ENCODE measurements around the gene STUB1. TPM values are rescaled to one million over a fixed set of nuclear protein-coding genes. Genes with fewer than 3 reads are reported as not detected.

Gene STUB1
- total RNA-seq, 1 experiment from 2014 or later = 49.2 TPM

GRCh38 chr16:676913-677312, 3.3 kb upstream of the STUB1 start:
- DNase-seq = no peak
- Histone ChIP-seq H3K36me3 (peaks cover 29% of the 10 kb centered on the region), H3K9me3 (replicated peaks) (no peaks in the 10 kb centered on the region), H3K4me1 (peaks cover 17% of the 10 kb centered on the region), H3K27ac (no peak overlapping the region), H3K4me3 (no peak overlapping the region), H3K27me3 (no peaks in the 10 kb centered on the region)

GRCh38 chr16:677316-678190, 2.7 kb upstream of the STUB1 start:
- no peak overlapping the region for H3K27ac ChIP-seq
- H3K36me3 ChIP-seq = peaks cover 29% of the 10 kb centered on the region
- DNase-seq = no peak
- no peaks in the 10 kb centered on the region for H3K9me3 ChIP-seq (replicated peaks)
- no peaks in the 10 kb centered on the region for H3K27me3 ChIP-seq
- peaks cover 20% of the 10 kb centered on the region for H3K4me1 ChIP-seq
- H3K4me3 ChIP-seq = no peak overlapping the region

DNA sequence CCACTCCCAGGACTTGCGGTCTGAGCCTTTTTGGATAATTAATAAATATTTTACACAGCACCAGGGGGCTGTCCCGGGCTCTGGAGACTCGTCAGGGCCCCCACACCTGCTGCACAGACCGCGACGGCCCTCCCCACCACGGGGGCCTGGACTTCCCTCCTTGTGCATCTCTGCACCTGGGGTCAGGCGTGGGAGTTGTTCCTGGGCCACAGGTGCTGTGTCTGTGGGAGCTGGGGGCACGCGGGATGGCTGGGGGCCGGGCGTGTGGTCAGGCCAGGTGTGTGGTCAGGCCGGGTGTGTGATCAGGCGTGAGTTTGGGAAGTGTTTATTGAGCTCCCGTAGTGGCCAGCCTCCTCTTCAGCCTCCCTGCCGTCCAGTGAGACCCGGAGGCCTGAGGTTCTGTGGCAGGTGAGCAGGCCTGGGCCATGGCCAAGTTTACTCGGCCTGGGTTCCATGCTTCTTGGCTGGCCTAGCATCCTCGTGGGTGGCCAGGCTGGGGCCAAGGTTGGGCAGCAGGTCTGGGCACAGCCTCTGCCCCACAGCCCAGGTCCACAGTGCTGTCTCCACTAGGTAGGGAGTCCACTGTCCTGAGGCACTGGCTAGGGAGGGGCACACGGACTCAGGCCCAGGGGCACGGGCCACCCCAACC, 1.9 kb upstream of the STUB1 start:
- Histone ChIP-seq H3K27me3 (no peaks in the 10 kb centered on the region), H3K27ac (no peak overlapping the region), H3K9me3 (replicated peaks) (no peaks in the 10 kb centered on the region), H3K4me1 (peaks cover 20% of the 10 kb centered on the region), H3K36me3 (peaks cover 28% of the 10 kb centered on the region), H3K4me3 (peak overlapping the region; percentile 65; the same call in 1 of the 2 replicates)
- no peak for DNase-seq

- H3K27ac ChIP-seq = peak overlapping the region; percentile 82
Measured at GRCh38 chr16:678858-679813, 1.1 kb upstream of the STUB1 start.

DNA sequence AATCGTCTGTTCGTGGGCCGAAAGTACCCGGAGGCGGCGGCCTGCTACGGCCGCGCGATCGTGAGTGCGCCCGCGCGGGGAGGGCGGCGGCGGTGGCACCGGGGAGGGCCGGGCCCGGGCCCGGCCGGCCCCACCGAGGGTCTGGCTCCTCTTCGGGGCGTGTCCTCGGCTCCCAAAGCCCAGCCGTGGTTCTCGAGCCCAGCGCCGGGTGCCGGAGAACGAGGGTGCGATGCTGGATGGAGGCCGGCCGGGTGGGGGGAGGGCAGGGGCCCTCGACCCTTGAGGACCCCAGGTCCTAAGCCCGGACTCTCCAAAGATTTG, 375 bp downstream of the STUB1 start:
- no peak for DNase-seq
- Histone ChIP-seq H3K9me3 (replicated peaks) (no peaks in the 10 kb centered on the region), H3K27me3 (no peaks in the 10 kb centered on the region), H3K27ac (no peak overlapping the region), H3K4me3 (peak overlapping the region; percentile 69), H3K36me3 (peaks cover 17% of the 10 kb centered on the region), H3K4me1 (peaks cover 20% of the 10 kb centered on the region)

More at GRCh38 chr16:678858-679813, 1.1 kb upstream of the STUB1 start:
- Histone ChIP-seq H3K9me3 (replicated peaks) (no peaks in the 10 kb centered on the region), H3K36me3 (peaks cover 20% of the 10 kb centered on the region), H3K27me3 (no peaks in the 10 kb centered on the region), H3K4me1 (peaks cover 20% of the 10 kb centered on the region), H3K4me3 (peak overlapping the region; percentile 65)
- DNase-seq = peak; percentile 92 to 93

GRCh38 chr16:680967-681745, 946 bp downstream of the STUB1 start:
- H3K27ac ChIP-seq = no peak overlapping the region
- peak overlapping the region; percentile 69 for H3K4me3 ChIP-seq
- no peaks in the 10 kb centered on the region for H3K27me3 ChIP-seq
- H3K36me3 ChIP-seq = peaks cover 20% of the 10 kb centered on the region
- DNase-seq = no peak
- peaks cover 20% of the 10 kb centered on the region for H3K4me1 ChIP-seq
- no peaks in the 10 kb centered on the region for H3K9me3 ChIP-seq (replicated peaks)

GRCh38 chr16:681746-682427, 1.7 kb downstream of the STUB1 start:
- Histone ChIP-seq H3K27ac (no peak overlapping the region), H3K36me3 (peaks cover 20% of the 10 kb centered on the region), H3K4me3 (peak overlapping the region; percentile 69; the same call in 1 of the 2 replicates), H3K27me3 (no peaks in the 10 kb centered on the region), H3K4me1 (peaks cover 20% of the 10 kb centered on the region), H3K9me3 (replicated peaks) (no peaks in the 10 kb centered on the region)
- peak; percentile 52 for DNase-seq

DNA sequence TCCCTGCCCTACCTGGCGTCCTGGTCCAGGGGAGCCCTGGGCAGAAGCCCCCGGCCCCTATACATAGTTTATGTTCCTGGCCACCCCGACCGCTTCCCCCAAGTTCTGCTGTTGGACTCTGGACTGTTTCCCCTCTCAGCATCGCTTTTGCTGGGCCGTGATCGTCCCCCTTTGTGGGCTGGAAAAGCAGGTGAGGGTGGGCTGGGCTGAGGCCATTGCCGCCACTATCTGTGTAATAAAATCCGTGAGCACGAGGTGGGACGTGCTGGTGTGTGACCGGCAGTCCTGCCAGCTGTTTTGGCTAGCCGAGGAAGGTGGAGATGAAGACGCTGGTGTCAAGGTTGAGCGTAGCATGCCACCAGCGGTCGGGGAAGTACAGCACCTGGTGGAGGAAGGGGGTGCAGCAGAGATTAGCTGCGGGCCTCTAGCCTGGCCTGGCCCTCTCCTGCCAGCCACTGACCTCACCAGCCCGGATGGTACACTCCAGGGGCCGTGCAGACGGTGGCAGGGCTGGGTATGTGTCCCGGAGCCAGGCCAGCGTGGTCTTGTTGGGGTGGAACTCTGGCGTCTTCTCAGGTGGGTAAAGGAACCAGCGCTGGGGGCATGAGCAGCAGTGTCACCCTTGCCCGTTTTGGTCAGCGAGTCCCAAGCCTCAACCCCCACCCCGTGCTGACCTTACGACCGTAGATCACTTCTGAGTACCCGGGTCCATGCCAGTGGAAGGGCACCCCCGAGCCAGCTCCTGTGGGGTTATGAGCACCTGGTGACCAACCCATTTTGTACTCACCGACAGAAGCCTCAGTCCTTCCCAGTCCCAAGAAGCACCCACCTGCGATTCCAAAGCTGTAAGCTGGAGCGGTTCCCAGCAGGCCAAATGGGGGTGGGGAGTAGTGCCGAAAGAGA, 2.5 kb downstream of the STUB1 start:
- peaks cover 20% of the 10 kb centered on the region for H3K36me3 ChIP-seq
- H3K27ac ChIP-seq = no peak overlapping the region
- H3K27me3 ChIP-seq = no peaks in the 10 kb centered on the region
- H3K4me1 ChIP-seq = peaks cover 20% of the 10 kb centered on the region
- H3K4me3 ChIP-seq = no peak overlapping the region; the same call in 1 of the 2 replicates
- no peak for DNase-seq
- no peaks in the 10 kb centered on the region for H3K9me3 ChIP-seq (replicated peaks)

DNA sequence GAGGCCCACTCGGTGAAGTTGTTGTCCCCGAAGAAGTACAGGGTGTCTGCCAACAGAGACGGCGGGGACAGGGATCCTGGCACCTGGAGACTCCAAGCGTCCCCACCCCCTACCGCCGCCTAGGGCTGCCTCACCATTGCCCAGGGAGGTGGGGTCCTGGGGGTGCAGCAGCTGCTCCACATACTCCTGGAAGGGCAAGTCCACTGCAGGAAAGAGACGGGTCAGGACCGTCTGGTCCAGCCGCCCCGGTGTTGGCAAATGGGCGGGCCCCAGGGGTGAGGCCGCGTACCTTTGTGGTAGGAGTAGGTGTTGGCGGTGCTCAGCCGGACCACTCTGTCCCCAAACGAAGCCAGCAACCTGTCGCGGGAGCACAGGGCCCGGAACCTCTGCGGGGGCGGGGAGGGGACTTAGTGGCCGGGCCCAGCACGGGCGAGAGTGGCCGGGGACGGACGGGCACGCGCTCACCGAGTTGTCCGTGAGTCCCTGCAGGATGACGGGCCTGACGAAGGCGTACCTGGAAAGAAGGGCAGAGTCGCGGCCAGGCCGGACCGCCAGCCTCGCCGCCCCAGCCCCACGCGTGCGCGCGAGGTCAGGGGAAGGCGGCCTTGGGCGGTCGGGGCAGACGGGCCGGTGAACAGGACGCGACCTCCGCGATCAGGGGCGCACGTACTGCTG, 3.3 kb downstream of the STUB1 start:
- Histone ChIP-seq H3K36me3 (peaks cover 20% of the 10 kb centered on the region), H3K4me3 (peak overlapping the region; percentile 56), H3K9me3 (replicated peaks) (no peaks in the 10 kb centered on the region), H3K27ac (no peak overlapping the region), H3K4me1 (peaks cover 17% of the 10 kb centered on the region), H3K27me3 (no peaks in the 10 kb centered on the region)
- no peak for DNase-seq

GRCh38 chr16:684071-684794, 4.0 kb downstream of the STUB1 start, which contains the start of gene JMJD8:
JMJD8 (minus strand) TSS chr16:684334; CDS start chr16:684319, 15 bp downstream.
- Histone ChIP-seq H3K27me3 (no peaks in the 10 kb centered on the region), H3K9me3 (replicated peaks) (no peaks in the 10 kb centered on the region)
- DNase-seq = peak; percentile 96 to 97

GRCh38 chr16:684961-685696, 4.9 kb downstream of the STUB1 start:
- Histone ChIP-seq H3K27me3 (no peaks in the 10 kb centered on the region), H3K9me3 (replicated peaks) (no peaks in the 10 kb centered on the region), H3K27ac (no peak overlapping the region), H3K36me3 (peaks cover 20% of the 10 kb centered on the region), H3K4me3 (no peak overlapping the region), H3K4me1 (peaks cover 10% of the 10 kb centered on the region)
- no peak for DNase-seq

More at GRCh38 chr16:684071-684794, 4.0 kb downstream of the STUB1 start, which contains the start of gene JMJD8:
- H3K36me3 ChIP-seq = peaks cover 20% of the 10 kb centered on the region
- H3K4me1 ChIP-seq = peaks cover 10% of the 10 kb centered on the region
- H3K4me3 ChIP-seq = peak within 1 kb of the TSS; percentile 56
- H3K27ac ChIP-seq = no peak within 1 kb of the TSS

Measured in SJCRH30 (cell line).